H54 (cell line): ENCODE results near the gene HAVCR1.
"Not testable (repeated sequence)": the region's sequence is repeated elsewhere in the genome, so short reads cannot be mapped to it uniquely, and the experiment has no call there.

Experiments used
- DNase-seq: peaks from one replicate; pipeline ENCODE4 v3.0.0; 2011; ENCODE audit warnings: low spot score, mixed read lengths; ENCODE audit not compliant: insufficient read length
- FAIRE-seq: peaks from 3 replicates; lab custom pipeline; 2011; peaks lifted over from hg19 to GRCh38; lab: Jason Lieb, UNC
- POLR2A ChIP-seq: IDR thresholded peaks from 2 replicates; pipeline ENCODE4 v1.6.1; 2011; ENCODE audit warnings: low read depth, mild to moderate bottlenecking, low read length

The HAVCR1 gene

DNA sequence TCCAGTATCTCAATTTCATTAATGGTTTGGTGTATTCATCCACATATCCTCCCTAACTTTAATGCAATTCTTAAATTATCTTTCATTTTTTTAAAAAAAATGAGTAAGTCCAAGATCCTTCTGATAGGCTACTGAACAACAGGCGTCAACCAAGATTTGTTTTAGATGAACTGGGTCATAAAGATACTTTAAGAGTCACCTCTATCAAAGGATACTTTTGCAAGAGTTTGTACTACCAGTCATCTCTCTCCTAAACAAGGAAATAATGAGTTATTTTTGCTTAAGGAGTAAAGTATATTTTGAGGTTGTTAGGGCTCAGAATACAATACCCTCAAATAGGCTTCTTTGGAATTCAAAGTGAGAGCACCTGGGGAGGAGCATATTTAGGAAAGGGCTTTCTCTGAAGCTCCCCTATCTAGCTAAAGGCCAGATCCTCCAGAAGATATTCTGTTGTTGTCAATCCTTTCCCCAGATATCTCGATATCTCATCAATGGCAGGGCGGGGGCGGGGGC lies 25.8 kb downstream of the HAVCR1 start:
- TF ChIP-seq POLR2A: no peak
- FAIRE-seq (no peak), DNase-seq (no peak)

DNA sequence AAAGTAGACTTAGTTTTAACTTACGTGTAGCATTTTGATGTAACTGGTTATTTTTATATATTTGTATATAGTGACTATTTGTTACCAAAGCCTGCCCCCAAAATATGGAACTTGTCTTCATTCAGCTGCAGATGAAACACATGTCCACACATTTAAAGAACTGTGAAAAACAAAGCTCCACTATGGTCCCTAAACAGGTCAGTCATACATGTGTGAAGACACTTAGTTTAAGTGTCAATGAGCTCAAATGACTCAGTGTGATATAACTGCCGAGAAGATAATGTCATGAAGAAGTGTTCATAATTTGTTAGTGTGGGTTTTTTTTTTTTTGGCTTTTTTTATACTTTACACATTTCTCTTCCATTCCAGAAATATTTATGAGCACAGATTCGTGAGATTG lies 28.2 kb downstream of the HAVCR1 start:
- DNase-seq: no peak
- FAIRE-seq: no peak
- no peak for TF ChIP-seq POLR2A

DNA sequence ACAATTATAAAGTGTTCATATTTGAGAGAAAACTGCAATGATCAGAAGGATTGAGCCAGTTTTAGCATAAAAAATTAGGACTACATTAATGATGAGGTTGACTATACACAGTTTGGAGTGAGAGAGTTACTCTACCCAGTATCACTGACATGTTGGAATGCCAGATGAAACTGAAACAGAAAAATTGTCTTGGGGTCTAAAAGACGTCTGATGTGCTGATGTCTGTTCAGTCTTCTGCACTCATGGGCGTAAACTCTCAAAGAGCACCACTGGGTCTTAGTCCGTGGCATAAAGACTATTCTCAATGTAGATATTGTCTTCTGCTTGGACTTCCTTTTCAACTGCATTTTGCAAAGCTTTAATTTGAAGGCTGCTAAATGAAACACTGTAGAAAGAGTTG lies 29.5 kb downstream of the HAVCR1 start:
- DNase-seq (no peak), FAIRE-seq (no peak)
- no peak for TF ChIP-seq POLR2A

DNA sequence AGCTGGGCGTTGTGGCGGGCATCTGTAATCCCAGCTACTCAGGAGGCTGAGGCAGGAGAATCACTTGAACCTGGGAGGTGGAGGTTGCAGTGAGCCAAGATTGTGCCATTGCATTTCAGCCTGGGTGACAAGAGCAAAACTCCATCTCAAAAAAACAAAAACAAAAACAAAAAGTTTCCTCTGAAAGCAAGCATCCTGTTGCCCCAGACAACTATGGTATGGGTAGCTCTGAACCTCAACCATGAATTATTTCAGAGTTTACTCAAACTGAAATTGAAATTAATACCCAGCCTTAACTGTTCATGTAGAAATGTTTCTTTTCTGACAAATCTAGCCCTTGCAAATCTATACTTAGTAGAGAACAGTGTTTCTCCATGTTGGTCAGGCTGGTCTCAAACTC lies 31.3 kb downstream of the HAVCR1 start:
- not testable (repeated sequence) for DNase-seq, FAIRE-seq

DNA sequence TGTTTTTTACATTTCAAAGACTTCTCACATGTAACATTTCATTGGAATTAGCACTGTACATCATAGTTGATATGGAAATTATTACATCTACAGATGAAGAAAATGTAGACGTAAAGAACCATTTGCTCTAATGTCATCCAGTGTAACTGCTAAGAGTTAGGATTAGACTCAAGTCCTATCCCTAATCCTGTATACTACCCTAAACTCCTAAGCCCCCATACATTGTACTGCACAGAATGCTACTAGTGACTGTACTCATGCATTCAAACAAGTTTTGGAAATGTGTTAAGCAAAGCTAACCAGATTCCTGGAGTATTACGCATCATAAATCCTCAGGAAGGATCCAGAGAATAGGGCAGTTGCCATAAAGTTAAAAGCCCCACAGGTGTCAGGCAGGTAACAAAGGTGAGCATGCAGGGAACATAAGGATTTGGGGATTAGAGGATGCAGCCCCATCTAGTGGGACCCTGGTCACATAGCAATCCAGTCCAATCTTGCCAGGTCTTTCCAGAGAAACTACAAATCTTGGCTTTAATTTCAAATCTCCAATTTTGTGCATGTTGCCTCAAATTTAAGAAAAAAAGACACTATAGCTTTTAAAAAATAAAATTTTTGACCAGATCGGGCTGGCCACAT lies 32.0 kb downstream of the HAVCR1 start:
- DNase-seq: no peak
- no peak for TF ChIP-seq POLR2A
- no peak for FAIRE-seq

DNA sequence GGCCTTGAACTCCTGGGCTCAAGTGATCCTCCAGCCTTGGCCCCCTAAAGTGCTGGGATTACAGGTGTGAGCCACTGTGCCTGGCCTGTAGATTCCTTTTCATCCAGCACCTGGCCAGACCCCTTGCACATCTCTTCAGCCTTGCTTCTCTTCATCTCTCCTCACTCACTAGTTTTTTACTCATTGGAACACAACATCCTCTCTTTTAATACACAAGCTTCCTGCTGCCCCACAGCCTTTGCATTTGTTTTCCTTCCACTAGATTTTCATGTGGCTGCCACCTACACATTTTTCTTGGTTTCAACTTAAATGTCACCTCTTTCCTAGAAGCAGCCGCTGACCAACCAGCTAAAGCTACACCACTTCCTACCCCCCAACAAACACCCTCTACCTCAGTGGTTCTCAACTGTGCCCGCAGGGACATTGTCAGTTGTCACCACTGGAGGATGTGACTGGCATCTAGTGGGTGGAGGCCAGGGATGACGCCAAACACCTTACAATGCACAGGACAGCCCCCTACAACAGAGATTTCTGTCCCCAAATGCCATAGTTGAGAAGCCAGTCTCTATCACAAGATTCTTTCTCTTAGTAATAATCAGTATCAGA lies 33.7 kb downstream of the HAVCR1 start:
- no peak for TF ChIP-seq POLR2A
- DNase-seq (no peak), FAIRE-seq (no peak)

DNA sequence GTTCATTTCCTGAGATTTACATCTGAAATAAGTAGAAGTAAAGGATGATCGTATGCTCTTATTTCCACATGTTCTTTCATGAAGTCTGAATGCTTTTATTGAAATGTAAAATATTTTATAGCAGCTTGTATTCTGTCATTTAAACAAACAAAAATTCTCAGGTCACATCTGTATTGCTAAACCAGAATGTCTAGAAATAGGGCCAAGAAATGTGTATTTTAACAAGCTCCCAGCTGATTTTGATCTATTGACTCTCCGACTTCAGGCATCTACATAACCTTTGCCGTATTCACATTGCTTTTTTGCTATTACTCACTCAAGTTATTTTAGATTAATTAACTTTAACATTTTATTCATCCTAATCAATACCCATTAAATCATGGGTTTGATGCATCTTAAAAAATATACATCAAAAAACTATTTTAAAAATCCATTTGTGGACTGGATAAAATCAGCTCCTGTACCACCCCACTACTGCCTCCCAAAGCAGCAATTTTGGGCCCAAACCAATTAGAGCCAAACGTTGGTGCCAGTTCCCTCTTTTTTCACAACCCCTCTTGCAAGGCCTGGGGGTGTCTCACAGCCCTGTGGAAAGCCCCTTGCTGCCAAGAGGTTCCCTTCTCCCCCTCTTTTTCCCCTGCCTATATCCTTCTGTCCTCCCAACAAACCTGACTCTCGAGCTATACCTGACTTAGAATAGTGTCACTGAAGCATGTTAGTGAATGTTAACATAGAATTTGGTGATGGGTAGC lies 34.5 kb downstream of the HAVCR1 start:
- FAIRE-seq (no peak), DNase-seq (no peak)
- no peak for TF ChIP-seq POLR2A

DNA sequence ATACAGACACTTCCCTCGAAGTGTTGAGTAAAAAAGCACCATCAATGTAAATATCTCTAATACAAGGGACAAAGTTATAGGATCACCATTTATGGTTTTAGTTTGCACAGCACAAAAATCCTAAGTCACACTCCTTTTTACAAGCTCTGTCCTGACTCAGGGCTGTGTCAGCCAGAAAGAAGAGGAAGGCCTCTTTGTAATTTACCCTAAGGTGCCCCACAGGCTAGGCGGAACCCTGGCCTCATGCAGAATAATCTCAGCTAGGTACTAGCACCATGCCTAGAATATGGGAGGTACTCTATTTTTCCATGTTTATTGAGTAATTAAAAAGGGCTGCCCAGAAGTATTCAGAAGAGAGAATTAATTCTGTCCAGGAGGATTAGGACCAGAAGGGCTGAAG lies 36.9 kb downstream of the HAVCR1 start:
- FAIRE-seq (no peak), DNase-seq (no peak)
- no peak for TF ChIP-seq POLR2A

DNA sequence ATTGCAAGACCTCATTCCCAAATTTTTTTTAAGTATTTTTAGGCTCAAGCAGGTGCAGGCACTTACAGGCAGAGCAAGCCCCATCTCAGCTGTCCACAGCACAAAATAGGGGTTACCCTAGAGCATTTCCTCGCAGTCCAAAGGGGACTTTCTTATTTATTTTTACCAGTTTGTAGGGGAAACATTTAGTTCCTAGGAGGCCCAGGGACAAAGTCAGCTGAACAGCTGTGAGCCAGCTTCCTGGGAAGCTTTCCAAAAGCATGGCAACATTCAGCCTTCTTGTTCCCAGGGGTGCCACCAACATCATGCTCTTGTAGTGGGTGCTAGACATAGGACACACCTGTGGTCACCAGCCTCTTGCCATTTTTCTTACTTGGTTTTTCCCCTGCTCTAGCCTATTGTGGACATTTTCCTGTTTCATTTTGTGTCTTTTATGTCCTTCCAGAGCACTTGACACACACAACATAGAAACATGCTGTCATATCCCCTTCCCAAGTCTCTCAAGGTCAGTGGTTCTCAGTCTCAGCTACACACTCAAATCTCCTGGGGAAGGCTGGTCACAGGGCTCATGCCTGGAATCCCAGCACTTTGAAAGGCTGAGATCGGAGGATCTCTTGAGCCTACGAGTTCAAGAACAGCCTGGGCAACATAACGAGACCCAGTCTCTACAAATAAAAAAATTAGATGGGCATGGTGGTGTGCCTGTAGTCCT lies 38.2 kb downstream of the HAVCR1 start:
- FAIRE-seq (no peak), DNase-seq (no peak)
- no peak for TF ChIP-seq POLR2A

DNA sequence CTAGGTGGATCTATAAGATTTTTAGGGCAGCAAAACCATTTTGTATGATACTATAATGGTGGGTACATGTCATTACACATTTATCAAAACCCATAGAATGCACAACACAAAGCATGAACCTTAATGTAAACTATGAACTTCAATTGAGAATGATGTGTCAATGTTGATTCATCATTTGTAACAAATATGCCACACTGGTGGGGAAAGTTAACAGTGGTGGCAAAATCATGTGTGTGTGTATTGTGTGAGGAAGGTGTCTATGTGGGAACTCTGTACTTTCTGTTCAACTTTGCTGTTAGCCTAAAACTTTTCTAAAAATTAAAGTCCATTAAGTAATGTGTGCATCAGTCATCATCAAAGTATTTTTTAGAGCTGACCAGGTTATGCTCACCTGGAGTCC lies 38.9 kb downstream of the HAVCR1 start:
- no peak for TF ChIP-seq POLR2A
- DNase-seq (no peak), FAIRE-seq (no peak)

DNA sequence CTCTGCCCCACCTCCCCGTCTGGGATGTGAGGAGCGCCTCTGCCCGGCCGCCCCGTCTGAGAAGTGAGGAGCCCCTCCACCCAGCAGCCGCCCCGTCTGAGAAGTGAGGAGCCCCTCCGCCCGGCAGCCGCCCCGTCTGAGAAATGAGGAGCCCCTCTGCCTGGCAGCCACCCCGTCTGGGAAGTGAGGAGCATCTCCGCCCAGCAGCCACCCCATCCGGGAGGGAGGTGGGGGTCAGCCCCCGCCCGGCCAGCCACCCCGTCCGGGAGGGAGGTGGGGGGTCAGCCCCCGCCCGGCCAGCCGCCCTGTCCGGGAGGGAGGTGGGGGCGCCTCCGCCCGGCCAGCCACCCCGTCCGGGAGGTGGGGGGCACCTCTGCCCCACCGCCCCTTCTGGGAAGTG lies 44.8 kb downstream of the HAVCR1 start:
- not testable (repeated sequence) for FAIRE-seq

DNA sequence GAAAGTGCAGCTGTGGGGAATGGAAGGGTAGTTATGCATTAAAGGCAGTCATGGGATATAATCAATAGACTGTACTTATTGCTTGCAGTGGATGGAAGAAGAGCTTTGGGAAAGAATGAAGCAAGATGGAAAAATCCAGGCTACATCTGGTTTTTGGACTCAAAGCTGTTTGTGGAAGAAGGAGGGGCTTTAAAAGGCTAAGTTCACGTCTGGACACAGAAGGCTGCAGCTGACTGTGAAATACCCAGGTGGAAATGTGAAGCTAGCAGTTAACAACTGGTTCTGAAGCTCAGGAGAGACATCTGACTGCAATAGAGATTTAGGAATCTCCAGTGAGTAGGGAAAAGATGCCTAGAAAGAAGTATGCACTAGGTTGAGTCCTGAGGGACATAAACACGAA lies 52.7 kb downstream of the HAVCR1 start:
- no peak for FAIRE-seq
- TF ChIP-seq POLR2A: no peak
- no peak for DNase-seq

More for the DNA sequence above, 44.8 kb downstream of the HAVCR1 start:
- DNase-seq: not testable (repeated sequence)

DNA sequence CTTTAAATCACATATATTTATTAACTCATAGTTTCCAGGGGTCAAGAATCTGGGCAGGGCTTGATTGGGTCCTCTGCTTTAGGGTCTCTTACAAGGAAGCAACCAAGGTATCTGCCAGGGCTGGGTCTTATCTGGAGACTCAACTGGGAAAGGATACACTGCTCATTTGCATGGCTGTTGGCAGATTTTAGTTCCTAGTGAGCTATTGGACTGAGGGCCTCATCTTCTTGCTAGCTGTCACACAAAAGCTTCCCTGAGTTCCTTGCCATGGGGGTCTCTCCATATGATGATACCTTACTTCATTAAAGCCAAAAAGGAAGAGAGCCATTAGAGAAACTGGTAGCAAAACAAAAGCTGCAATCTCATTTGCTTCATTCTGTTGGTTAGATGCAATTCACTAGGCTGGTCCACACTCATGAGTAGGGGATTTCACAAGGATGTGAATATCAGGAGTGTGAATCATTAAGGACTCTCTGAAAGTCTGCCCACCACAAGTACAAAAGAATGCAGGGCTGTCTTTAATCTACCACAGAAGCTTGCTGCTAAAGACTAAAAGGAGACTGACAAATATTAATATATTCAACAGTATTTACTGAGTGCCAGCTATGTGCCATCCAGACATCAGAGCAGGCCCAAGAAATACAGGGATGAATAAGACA lies 53.9 kb downstream of the HAVCR1 start:
- no peak for TF ChIP-seq POLR2A
- no peak for FAIRE-seq
- DNase-seq: no peak
